ENCODE measurements around the gene ARMC9. TPM values are rescaled to one million over a fixed set of nuclear protein-coding genes. Genes with fewer than 3 reads are reported as not detected.

The ARMC9 gene
- total RNA-seq, 1 experiment from 2014 or later = 42.7 TPM

GRCh38 chr2:231189571-231190495 lies 8.6 kb upstream of the ARMC9 start:
- ChIA-PET POLR2A (no interaction called here), CTCF (interaction anchor here (0.6 to 0.9 kb wide), 3 partner anchors 20 to 1301 kb away, joined by 3 to 7 read pairs (median 7); no protein-coding TSS in a partner anchor)
- no TSS peak for BruUV-seq (replicated peaks)
- ATAC-seq (peak; percentile 54), DNase-seq (ENCODE audit: low read depth, low spot score) (no peak)
- Histone ChIP-seq H3K9me3 (ENCODE audit: control insufficient read depth, insufficient read depth, low read depth, low read length) (no peaks in the 10 kb centered on the region), H3K4me3 (ENCODE audit: low read depth in 2 of 2, low read length in 2 of 2) (no peak overlapping the region), H3K4me1 (ENCODE audit: control insufficient read depth, insufficient read depth, low read length) (no peaks in the 10 kb centered on the region; the same call in 1 of the 2 replicates), H3K27me3 (ENCODE audit: control insufficient read depth, insufficient read depth, low read length) (no peaks in the 10 kb centered on the region), H3K36me3 (ENCODE audit: control insufficient read depth, insufficient read depth, low read length) (no peaks in the 10 kb centered on the region), H3K27ac (ENCODE audit: low read length) (peak overlapping the region; percentile 61; the same call in 1 of the 2 replicates)
- TF ChIP-seq, protein P1, sequence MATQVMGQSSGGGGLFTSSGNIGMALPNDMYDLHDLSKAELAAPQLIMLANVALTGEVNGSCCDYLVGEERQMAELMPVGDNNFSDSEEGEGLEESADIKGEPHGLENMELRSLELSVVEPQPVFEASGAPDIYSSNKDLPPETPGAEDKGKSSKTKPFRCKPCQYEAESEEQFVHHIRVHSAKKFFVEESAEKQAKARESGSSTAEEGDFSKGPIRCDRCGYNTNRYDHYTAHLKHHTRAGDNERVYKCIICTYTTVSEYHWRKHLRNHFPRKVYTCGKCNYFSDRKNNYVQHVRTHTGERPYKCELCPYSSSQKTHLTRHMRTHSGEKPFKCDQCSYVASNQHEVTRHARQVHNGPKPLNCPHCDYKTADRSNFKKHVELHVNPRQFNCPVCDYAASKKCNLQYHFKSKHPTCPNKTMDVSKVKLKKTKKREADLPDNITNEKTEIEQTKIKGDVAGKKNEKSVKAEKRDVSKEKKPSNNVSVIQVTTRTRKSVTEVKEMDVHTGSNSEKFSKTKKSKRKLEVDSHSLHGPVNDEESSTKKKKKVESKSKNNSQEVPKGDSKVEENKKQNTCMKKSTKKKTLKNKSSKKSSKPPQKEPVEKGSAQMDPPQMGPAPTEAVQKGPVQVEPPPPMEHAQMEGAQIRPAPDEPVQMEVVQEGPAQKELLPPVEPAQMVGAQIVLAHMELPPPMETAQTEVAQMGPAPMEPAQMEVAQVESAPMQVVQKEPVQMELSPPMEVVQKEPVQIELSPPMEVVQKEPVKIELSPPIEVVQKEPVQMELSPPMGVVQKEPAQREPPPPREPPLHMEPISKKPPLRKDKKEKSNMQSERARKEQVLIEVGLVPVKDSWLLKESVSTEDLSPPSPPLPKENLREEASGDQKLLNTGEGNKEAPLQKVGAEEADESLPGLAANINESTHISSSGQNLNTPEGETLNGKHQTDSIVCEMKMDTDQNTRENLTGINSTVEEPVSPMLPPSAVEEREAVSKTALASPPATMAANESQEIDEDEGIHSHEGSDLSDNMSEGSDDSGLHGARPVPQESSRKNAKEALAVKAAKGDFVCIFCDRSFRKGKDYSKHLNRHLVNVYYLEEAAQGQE (IDR thresholded peaks at IDR 0.05; ENCODE audit: insufficient read depth in 1 of 2, low read depth in 2 of 2, low read length in 1 of 2) = no peak
- TF ChIP-seq CTCF (IDR thresholded peaks at IDR 0.05) (no peak), TCF7L2 (IDR thresholded peaks at IDR 0.05; ENCODE audit: low read depth, low read length) (no peak), SIN3A (IDR thresholded peaks at IDR 0.05; ENCODE audit: borderline replicate concordance, insufficient read depth, low read depth, low read length) (no peak), POLR2AphosphoS5 (IDR thresholded peaks at IDR 0.05; ENCODE audit: low read depth, low read length) (no peak)
- intact Hi-C loops (cut with micrococcal nuclease; ENCODE audit: unreplicated experiment) = loop anchor here (10.0 kb wide), 1 partner anchor 85 kb away; no protein-coding TSS in a partner anchor
- in situ Hi-C loops (cut with HindIII; ENCODE audit: low pct_unique_long_range_greater_than_20kb, low sequenced_read_pairs) = no loop called here

GRCh38 chr2:231190531-231191197 lies 7.8 kb upstream of the ARMC9 start:
- TF ChIP-seq POLR2AphosphoS5 (IDR thresholded peaks at IDR 0.05; ENCODE audit: low read depth, low read length) (no peak), CTCF (IDR thresholded peaks at IDR 0.05) (no peak), TCF7L2 (IDR thresholded peaks at IDR 0.05; ENCODE audit: low read depth, low read length) (no peak), SIN3A (IDR thresholded peaks at IDR 0.05; ENCODE audit: borderline replicate concordance, insufficient read depth, low read depth, low read length) (no peak)
- TF ChIP-seq, protein P1 (IDR thresholded peaks at IDR 0.05; ENCODE audit: insufficient read depth in 1 of 2, low read depth in 2 of 2, low read length in 1 of 2) = no peak
- BruUV-seq (replicated peaks) = no TSS peak
- no peaks in the 10 kb centered on the region for H3K36me3 ChIP-seq (ENCODE audit: control insufficient read depth, insufficient read depth, low read length)
- no peaks in the 10 kb centered on the region for H3K9me3 ChIP-seq (ENCODE audit: control insufficient read depth, insufficient read depth, low read depth, low read length)
- peak overlapping the region in 1 of 2 experiments; percentile 37; a peak in 2 of 4 replicates for H3K4me3 ChIP-seq (ENCODE audit: low read depth in 2 of 2, low read length in 2 of 2)
- intact Hi-C loops (cut with micrococcal nuclease; ENCODE audit: unreplicated experiment) = loop anchor here (10.0 kb wide), 1 partner anchor 86 kb away; no protein-coding TSS in a partner anchor
- CTCF ChIA-PET = interaction anchor here (0.6 to 0.7 kb wide), 3 partner anchors 16 to 208 kb away, joined by 3 to 7 read pairs (median 5); no protein-coding TSS in a partner anchor
- in situ Hi-C loops (cut with HindIII; ENCODE audit: low pct_unique_long_range_greater_than_20kb, low sequenced_read_pairs) = no loop called here
- no peaks in the 10 kb centered on the region; the same call in 1 of the 2 replicates for H3K4me1 ChIP-seq (ENCODE audit: control insufficient read depth, insufficient read depth, low read length)
- H3K27ac ChIP-seq (ENCODE audit: low read length) = no peak overlapping the region; the same call in 1 of the 2 replicates
- POLR2A ChIA-PET = interaction anchor here (0.7 kb wide), 1 partner anchor 313 kb away, joined by 7 read pairs; no protein-coding TSS in a partner anchor
- peak; percentile 60 for ATAC-seq
- H3K27me3 ChIP-seq (ENCODE audit: control insufficient read depth, insufficient read depth, low read length) = no peaks in the 10 kb centered on the region
- DNase-seq (ENCODE audit: low read depth, low spot score) = no peak
